Measurements from ENCODE around the gene MRC2.

Gene MRC2

GRCh38 chr17:62727916-62728672, 100.6 kb downstream of the MRC2 start:
- no peak overlapping the region for H3K27ac Mint-ChIP-seq
- DNase-seq: no peak

GRCh38 chr17:62732125-62732524, 104.7 kb downstream of the MRC2 start:
- no peaks in the 10 kb centered on the region for H3K27me3 Mint-ChIP-seq (ENCODE audit: low read depth, poor library complexity)
- no peak for DNase-seq

More at GRCh38 chr17:62727916-62728672, 100.6 kb downstream of the MRC2 start:
- H3K27me3 Mint-ChIP-seq (ENCODE audit: low read depth, poor library complexity): peaks cover 8% of the 10 kb centered on the region
- no peak for TF ChIP-seq CTCF (IDR thresholded peaks at IDR 0.05)
- H3K36me3 Mint-ChIP-seq (ENCODE audit: low read depth): no peaks in the 10 kb centered on the region
- peaks cover 5% of the 10 kb centered on the region for H3K9me3 Mint-ChIP-seq
- H3K4me1 Mint-ChIP-seq: peaks cover 23% of the 10 kb centered on the region
- H3K4me3 Mint-ChIP-seq: no peak overlapping the region

GRCh38 chr17:62735044-62735651, 107.7 kb downstream of the MRC2 start:
- TF ChIP-seq CTCF (IDR thresholded peaks at IDR 0.05): no peak
- no peaks in the 10 kb centered on the region for H3K9me3 Mint-ChIP-seq
- no peaks in the 10 kb centered on the region for H3K36me3 Mint-ChIP-seq (ENCODE audit: low read depth)
- no peak for DNase-seq
- H3K4me1 Mint-ChIP-seq: peaks cover 32% of the 10 kb centered on the region
- no peaks in the 10 kb centered on the region for H3K27me3 Mint-ChIP-seq (ENCODE audit: low read depth, poor library complexity)
- no peak overlapping the region for H3K27ac Mint-ChIP-seq
- no peak overlapping the region for H3K4me3 Mint-ChIP-seq

More at GRCh38 chr17:62732125-62732524, 104.7 kb downstream of the MRC2 start:
- peak overlapping the region; percentile 15 for H3K27ac Mint-ChIP-seq
- H3K36me3 Mint-ChIP-seq (ENCODE audit: low read depth): no peaks in the 10 kb centered on the region
- no peak overlapping the region for H3K4me3 Mint-ChIP-seq
- TF ChIP-seq CTCF (IDR thresholded peaks at IDR 0.05): no peak
- peaks cover 17% of the 10 kb centered on the region for H3K4me1 Mint-ChIP-seq
- H3K9me3 Mint-ChIP-seq: peaks cover 5% of the 10 kb centered on the region

- Mint-ChIP-seq H3K27ac (no peak overlapping the region), H3K4me3 (no peak overlapping the region), H3K4me1 (peaks cover 32% of the 10 kb centered on the region), H3K9me3 (no peaks in the 10 kb centered on the region), H3K36me3 (ENCODE audit: low read depth) (no peaks in the 10 kb centered on the region), H3K27me3 (ENCODE audit: low read depth, poor library complexity) (no peaks in the 10 kb centered on the region)
- TF ChIP-seq CTCF (IDR thresholded peaks at IDR 0.05): no peak
- no peak for DNase-seq
Observed at GRCh38 chr17:62737513-62737912, 110.0 kb downstream of the MRC2 start.

- no peak for DNase-seq
- Mint-ChIP-seq H3K9me3 (no peaks in the 10 kb centered on the region), H3K27me3 (ENCODE audit: low read depth, poor library complexity) (peaks cover 4% of the 10 kb centered on the region), H3K4me3 (no peak overlapping the region), H3K36me3 (ENCODE audit: low read depth) (no peaks in the 10 kb centered on the region), H3K4me1 (peaks cover 32% of the 10 kb centered on the region), H3K27ac (no peak overlapping the region)
- TF ChIP-seq CTCF (IDR thresholded peaks at IDR 0.05): no peak
Observed at GRCh38 chr17:62738281-62738680, 110.8 kb downstream of the MRC2 start.

All from nephron progenitor cell (in vitro differentiated cells).